HS-5 (cell line): ENCODE measurements around the gene CACNA1B.
"Not testable (repeated sequence)": the region's sequence is repeated elsewhere in the genome, so short reads cannot be mapped to it uniquely, and the experiment has no call there.

ENCODE experiments used
- DNase-seq: peaks from one replicate; pipeline ENCODE4 v3.0.0-alpha.2; 2012; ENCODE audit warnings: low read depth

The CACNA1B gene

GRCh38 chr9:138073408-138073807 is 195.8 kb downstream of the CACNA1B start:
- DNase-seq: no peak

- no peak for DNase-seq
Observed at GRCh38 chr9:138073808-138074207, 196.2 kb downstream of the CACNA1B start.

- DNase-seq: no peak
Observed at GRCh38 chr9:138074516-138074915, 196.9 kb downstream of the CACNA1B start.

GRCh38 chr9:138075496-138075895 is 197.9 kb downstream of the CACNA1B start:
- no peak for DNase-seq

DNA sequence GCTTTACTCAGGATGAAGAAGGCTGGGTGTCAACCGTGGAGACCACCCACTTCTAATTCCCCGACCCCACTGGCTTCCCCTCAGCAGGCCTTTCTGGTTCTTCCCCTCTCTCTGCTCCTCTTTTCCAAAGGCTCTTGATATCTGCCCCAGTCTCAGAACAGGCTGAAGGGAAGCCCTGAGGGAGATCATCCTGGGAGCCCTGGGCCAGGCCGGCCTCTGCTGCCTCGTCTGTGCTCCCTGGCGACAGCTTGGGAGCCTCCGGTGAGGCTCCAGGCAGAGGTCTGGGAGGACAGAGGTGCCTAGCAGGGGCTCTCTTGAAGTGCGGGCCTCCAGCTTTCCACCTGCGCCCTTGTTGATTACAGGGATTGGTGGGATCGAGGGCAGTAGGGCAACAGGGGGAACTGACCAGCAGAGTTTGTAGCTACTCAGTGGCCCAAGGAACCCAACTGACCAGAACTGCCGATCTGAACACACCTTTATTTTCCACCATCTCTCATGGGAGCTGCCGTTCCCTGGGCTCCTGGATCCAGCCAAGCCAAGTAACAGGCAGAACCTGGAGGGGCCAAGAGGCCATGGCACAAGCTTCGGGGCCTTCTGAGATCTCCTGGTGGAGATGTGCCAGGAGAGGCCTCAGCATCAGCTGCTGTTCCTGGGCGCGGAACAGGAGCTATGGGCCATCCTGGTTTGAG is 198.5 kb downstream of the CACNA1B start:
- DNase-seq: no peak

- no peak for DNase-seq
Observed at GRCh38 chr9:138076650-138077009, 199.0 kb downstream of the CACNA1B start.

DNA sequence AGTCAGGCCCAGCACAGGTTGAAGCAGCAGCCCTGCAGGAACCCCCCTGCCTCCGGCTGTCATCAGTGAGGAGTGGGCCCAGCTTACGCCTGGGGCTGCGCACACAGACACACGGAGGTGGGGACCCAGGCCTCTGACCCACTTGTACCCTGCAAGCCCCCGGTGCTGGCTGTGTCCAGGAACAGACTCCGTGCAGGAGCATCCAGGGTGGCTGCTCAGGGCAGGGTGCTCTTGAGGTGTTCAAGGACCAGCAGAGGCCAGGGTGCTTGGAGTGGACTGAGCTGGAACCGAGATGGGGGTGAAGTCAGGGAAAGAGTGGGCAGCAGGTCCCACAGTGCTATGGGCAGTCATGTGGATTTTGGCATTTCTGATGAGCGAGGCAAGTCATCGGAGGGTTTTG is 199.5 kb downstream of the CACNA1B start:
- no peak for DNase-seq

DNA sequence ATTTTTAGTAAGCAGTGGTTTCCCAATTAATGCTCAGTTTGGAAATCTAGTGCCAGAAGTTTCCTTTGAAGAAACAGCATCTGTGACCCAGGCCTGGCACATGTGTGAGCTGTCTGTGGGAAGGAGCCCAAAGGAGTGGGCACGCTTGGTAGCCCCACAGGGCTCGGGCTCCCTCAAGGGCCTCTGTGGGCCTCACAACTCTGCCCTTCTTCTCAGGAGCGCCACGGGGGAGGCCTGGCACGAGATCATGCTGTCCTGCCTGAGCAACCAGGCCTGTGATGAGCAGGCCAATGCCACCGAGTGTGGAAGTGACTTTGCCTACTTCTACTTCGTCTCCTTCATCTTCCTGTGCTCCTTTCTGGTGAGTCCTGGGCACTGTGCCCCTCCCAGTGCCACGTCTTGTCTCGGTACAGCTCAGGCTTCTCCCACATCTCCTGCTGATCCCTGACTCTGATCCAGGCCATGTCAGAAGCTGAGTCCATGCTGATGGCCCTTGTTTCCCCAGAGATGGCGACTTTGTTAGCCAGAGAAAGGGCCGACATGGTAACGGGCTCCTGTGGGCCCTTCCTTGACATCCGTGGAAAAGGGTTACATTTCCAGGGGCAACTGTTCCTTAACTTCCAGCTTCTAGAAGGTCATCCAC is 200.4 kb downstream of the CACNA1B start:
- no peak for DNase-seq

GRCh38 chr9:138078846-138079245 is 201.3 kb downstream of the CACNA1B start:
- no peak for DNase-seq

DNA sequence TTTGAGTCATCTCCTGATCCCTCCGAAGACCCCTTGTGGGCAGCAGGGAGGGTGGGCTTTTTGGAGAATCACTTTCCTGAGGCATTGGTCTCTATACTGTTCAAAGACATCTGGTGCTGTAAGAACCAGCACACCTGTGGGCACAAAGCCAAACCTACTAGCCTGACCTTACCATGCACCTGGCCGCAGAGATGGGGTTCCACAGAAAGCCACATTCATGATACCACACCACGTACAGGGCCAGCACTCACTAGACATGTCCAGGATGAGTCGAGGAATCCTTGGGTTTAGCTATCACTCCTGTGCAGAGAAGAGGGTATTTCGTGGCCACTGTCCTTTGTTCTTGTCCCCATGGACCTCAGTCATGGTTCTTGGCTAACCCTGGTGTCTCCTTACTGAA is 203.4 kb downstream of the CACNA1B start:
- no peak for DNase-seq

- no peak for DNase-seq
Observed at GRCh38 chr9:138082918-138083636, 205.5 kb downstream of the CACNA1B start.

GRCh38 chr9:138083873-138084272 is 206.3 kb downstream of the CACNA1B start:
- no peak for DNase-seq

- DNase-seq: no peak
Observed at GRCh38 chr9:138085568-138085967, 208.0 kb downstream of the CACNA1B start.

- not testable (repeated sequence) for DNase-seq
Observed at GRCh38 chr9:138092057-138092456, 214.5 kb downstream of the CACNA1B start.

GRCh38 chr9:138094028-138094427 is 216.4 kb downstream of the CACNA1B start:
- DNase-seq: no peak

DNA sequence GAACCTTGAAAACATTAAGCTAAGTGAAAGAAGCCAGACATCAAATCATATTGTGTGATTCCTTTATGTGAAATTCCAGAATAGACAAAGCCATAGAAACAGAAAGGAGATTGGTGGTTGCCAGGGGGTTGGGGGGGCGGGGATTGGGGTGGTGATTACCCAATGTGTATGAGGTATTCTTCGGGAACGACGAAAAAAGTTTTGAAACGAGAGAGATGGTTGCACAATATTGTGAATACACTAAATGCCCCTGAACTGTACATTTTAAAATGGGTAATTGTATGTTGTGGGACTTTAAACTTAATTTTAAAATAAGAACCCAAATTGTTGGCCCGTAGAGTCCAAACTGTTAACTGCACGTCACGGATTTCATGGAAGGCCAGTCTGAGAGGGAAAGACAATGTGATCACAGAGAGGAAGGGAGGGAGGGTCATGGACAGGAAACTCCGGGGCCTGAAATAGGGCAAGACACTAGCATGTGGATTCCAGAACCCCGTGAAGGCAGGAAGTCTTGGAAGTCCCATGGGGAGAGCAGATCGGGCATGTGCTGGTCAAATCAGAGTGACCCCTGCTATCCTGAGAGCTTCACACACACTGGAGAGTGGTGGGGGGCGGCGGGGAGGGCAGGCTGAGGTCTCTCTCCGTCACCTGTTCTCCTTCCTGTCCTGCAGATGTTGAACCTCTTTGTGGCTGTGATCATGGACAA is 218.4 kb downstream of the CACNA1B start:
- no peak for DNase-seq

DNA sequence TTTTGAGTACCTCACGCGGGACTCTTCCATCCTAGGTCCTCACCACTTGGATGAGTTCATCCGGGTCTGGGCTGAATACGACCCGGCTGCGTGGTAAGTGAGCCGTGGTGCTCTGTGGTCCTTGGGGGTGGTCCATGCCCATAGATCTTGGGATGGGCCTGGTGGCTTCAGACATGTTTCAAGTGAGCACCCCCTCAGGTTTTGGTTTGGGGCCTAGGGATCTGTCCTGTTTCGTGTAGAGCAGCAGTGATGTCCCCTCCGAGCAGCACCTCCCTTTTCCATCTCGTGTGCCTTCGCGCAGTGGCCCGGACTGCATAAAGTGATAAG is 218.9 kb downstream of the CACNA1B start:
- no peak for DNase-seq

- DNase-seq: no peak
Observed at GRCh38 chr9:138097501-138097991, 220.0 kb downstream of the CACNA1B start.

GRCh38 chr9:138098116-138098907 is 220.7 kb downstream of the CACNA1B start:
- no peak for DNase-seq

DNA sequence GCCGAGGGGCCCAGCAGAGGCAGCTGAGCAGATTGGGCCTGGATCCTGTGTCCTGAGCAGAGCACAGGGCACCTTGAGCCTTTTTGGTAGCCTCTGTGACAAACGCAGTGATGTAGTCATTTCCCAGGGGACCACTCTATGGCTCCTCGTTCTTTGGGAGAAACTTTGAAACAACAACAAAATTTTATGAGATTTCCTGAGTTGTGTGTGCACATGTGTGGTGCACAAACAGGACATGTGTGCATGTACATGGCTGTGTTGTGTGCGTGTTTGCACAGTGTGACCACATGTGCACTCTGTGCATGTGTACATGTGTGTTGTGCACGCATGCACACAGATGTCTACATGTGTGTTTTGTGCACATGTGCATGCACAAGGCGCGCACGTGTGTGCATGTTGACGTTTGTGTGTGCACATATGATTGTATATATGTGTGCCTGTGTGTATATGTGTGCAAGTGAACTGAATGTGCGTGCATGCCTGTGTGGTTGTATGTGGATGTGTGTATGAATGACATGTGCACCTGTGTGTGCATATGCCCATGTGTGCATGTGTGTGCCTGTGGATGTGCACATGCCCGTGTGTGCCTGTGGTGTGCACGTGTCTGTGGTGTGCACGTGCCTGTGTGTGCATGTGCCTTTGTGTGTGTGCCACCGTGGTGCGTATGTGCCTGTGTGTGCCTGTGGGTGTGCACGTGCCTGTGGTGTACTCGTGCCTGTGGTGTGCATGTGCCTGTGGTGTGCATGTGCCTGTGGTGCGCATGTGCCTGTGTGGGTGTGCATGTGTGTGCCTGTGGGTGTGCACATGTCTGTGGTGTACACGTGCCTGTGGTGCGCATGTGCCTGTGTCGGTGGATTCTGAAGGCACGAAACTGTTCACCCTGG is 221.6 kb downstream of the CACNA1B start:
- DNase-seq: no peak
